GDM1 (cell line): ENCODE data around the gene A4GALT.

Source experiments
- DNase-seq: peaks from one replicate; lab custom pipeline; 2025; lab: John Stamatoyannopoulos, UW

The A4GALT gene

DNA sequence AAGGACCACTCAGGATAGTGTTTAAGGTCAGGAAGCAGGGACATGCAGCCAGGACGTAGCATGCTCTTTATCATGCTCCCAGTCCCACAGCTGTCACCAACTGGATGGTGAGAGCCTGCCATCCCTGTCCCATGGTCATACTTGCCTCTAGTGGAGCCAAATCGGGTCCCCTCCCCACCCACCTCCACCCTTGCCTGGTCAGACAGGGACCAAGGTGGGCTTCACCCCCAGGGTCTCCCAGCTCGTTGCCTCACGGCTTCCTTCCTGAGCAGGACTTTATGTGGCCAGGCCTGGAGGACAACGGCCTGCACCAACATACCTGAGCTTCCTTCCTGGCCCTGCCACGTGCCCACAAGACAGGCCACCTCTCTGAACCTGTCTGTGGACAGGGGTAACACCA lies 19.8 kb downstream of the A4GALT start:
- DNase-seq = no peak

DNA sequence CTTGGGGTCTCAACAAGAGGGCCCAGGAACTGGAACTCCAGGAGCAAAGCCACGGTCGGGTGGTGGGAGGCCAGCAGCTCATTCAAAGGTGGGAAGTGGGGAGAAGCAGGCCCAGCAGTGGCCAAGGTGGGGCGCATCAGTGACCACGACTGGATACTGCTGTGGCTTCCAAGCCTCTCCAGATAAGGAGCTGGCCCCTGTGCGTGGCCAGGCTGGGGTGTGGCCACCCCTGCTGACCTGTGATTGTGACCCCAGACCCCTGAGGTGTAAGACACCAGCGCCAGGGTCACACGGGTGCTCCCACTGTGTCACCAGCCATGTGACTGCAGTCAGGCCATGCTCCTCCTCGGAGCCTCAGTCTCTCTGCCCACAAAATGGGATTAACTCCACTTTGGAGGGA lies 20.3 kb downstream of the A4GALT start:
- no peak for DNase-seq

DNA sequence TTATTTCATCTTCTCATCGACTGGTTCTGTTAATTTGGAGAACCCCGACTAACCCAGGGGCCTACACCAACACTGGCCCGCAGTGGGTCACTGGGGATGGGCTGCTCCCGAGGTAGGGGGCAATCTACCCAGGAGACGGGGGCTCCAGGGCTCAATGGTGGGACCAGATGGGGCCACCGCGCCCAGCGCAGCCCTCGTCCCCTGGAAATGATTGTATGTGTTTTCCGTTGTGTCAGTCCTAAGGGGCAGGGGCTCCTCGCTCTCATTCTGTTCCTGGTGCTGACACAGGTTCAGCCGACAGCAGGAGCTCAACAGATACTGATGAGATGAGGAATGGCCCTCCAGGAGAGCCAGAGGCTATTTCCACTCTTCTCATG lies 20.7 kb downstream of the A4GALT start:
- DNase-seq = no peak

DNA sequence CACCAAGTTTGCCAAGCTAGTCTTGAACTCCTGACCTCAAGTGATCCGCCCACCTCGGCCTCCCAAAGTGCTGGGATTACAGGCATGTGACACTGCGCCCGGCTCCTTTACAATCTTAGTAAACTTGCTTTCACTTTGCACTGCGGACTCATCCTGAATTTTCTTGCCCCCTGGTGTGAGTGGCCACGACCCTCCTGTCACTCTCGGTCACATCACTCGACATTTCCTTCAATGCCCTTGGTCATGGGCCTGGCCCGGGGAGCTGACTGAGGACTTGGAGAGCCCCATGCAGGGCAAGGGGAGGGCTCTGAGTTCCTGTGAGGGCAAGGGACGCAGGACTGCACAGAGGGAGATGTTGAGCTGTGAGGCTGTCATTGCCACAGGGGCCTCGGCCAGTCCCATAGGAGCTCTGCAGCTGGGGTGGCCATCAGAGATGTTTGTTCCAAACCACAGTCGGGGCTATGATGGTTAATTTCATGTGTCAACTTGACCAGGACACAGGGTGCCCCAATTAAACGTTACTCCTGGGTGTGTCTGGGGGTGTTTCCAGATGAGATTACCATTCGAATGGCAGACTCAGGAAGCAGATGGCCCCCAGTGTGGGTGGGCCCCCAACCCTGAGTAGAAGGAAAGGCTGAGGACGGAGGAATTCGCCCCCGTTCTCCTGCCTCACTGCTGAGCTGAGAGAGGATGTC lies 21.2 kb downstream of the A4GALT start:
- no peak for DNase-seq

DNA sequence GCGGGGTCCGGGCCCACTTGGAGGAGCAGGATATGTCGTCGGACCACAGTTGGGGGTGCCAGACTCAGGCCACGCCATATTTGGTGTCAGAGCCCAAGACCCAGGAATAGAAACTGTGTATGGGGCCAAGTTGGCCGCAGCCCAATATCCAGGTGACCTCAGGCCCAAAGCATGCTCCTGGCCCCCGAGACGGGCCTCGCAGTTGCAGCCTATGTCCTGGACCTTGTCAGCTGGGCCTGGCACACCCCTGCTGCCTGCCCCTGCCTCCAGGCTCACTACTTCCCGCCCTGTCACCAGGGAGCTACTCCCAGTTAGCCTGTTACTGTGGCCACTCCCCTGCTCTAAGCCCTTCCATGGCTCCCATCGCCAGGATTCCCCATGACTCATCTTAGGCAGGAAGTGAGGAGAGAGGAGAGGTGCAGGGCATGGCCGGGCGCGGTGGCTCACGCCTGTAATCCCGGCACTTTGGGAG lies 23.1 kb downstream of the A4GALT start:
- no peak for DNase-seq

DNA sequence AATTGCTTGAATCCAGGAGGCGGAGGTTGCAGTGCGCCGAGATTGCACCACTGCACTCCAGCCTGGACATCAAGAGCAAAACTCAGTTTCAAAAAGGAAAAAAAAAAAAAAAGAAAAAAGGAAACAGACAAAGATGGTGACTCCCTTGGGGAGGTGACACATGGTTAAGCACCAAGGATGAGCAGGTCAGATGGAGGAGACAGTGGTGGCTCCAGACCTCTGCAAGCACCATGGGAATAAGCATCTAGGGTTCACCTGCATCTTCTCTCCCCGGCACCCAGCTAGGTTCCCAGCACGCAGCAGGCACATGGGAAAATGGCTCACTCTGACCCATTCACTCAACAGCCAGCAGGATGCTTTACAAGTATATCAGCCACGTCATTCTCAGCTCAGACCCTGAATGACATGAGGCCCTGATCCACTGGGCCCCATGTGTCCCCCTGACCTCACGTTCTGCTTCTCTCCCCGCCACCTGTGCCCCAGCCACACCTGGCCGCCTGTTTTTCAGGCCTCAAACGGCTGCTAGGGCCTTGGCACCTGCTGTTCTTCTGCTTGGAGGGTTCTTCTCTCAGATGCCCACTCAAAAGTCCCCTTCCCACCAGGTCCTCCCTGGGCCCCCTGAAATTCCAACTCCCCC lies 24.2 kb downstream of the A4GALT start:
- DNase-seq = no peak

DNA sequence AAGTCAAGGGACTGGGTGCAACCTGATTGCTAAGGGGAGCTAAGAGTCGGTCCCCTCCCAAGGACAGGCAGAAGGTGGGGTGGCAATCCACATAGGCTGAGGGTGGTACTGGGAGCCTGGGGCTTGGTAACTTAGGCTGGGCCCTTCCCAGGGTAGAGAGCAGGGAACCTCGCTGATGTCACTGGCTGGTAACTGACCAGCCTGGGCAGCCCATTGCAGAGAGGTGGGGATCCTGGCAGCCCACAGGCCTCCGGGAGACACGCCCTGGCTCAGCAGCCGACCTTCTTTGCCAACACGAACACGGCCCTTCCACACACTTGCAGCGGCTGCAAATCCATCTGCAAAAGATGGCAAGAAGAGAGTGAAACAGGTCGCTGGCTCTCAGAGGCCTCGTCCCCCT lies 25.4 kb downstream of the A4GALT start:
- DNase-seq = no peak

DNA sequence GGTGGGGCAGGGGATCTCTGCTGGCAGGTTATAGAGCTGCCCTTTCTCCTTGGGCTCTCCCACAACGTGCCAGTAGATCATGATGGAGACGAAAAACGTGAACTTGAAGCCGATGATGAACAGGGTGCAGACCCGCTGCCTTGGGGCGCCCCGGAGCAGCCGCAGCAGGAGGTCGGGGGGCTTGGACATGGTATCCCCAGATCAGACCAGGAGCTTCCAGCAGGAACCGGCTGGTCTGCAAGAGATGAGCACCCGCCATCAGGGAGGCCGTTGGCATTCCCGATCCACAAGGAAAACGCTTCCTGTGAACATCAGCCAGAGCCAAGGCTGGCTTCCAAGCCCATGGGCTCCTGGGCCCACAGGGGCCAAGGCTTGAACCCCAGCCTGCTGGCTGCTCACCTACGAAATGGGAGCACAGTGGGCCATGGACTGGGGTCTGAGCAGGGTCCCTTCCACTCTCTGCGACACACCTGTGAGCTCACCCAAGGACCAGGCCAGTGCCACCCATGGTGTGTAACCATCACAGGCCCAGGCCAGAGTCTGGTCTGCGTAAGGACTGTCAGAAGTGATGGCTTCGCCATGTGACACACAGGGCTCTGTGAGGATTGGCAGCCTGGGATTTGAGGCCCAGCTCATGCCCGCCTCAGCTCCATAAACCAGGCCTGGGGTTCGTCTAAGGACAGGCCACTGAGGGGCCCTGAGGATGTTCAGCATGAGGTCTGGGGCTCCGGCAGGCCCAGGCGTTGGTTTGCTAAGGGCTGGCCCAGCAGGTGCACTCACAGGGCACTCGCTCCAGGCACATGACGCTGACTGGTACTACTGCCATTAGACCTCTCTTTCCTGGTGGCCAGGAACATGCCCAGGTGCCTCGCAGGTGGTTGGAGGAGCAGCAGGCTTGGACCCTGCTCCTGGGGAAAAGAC lies 26.6 kb downstream of the A4GALT start:
- DNase-seq = no peak

DNA sequence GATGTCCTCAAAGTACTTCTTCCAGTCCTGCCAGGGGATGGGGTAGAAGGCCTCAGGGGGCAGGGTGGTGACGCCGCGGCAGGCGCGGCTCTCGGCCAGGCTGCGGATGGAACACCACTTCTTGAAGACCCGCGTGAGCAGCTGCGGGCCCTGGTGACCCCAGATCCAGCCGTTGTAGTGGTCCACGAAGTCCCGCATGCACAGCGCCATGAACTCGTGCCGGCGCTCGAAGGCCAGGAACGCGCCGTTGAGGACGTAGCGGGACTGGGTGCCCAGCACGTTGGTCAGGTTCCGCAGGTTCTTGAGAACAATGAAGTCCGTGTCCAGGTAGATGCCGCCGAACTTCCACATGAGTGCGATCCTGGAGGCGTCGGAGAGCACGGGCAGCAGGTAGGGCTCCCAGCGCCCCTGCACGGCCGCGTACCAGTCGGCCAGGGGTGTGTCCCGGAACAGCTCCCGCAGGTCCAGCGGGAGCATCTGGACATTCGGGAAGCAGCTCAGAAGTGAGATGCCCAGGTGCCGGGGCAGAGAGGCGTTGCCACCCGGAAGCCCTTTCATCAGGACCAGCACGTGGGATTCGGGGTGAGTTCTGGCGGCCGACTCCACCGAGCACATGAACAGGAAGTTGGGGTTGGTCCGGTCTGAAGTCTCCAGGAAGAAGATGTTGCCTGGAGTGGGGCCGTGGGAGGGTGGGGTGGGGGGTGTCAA lies 27.5 kb downstream of the A4GALT start:
- no peak for DNase-seq

DNA sequence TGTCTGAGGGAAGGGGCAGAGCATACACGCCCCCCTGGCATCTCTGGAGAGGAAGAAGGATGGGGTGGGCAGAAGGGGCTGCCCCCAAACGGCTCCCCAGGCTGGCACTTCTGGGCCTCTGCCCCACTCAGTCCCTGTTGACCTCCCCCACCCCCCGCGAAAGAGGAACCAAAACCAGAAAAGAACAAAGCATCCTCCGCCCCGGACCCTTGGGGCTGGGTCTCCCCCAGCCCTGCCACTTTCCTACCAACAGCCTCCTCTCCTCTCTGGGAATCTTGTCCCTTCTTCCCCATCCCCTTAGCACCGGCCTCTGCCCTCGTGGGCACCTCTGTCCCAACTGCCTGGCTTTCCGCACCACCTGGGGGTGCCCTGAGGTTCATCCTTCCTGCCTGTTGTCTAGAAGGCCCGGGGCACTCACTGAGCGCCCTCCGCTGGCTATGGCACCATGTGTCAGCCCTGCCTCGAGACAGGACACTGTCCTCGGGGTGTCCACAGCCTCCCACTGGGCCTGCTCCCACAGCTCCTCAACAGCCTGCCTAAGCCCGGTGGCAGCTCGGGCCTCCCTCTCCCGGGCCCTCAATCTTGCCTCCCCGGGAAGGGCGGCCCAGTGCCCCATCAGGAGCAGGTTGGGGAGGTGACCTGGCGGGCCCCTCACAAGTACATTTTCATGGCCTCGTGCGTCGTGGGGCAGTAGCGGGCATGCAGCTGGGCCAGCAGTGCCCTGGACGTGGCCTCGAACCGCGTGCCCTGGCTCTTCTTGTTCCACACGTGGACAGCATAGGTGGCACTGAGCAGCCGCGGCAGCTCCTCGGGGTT lies 28.2 kb downstream of the A4GALT start:
- no peak for DNase-seq

DNA sequence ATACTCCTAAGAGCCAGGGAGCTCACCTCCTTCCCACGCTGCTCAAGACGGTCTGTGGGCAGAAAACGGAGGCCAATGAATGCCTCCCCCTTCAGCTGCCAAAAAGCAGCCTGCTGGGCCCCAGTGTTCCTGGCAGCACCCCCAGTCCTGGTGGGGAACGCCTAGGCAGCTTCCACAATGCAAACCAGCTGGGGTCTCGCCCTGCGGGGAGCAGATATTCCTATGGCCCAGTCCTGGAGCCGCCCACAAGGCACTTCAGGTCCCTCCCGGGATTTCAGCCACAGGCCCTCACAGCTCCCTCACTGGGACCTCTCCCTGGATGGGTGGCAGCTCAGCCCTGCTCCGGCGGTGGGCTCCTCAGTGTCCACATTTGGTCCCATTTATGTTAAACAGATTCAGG lies 29.2 kb downstream of the A4GALT start:
- no peak for DNase-seq

DNA sequence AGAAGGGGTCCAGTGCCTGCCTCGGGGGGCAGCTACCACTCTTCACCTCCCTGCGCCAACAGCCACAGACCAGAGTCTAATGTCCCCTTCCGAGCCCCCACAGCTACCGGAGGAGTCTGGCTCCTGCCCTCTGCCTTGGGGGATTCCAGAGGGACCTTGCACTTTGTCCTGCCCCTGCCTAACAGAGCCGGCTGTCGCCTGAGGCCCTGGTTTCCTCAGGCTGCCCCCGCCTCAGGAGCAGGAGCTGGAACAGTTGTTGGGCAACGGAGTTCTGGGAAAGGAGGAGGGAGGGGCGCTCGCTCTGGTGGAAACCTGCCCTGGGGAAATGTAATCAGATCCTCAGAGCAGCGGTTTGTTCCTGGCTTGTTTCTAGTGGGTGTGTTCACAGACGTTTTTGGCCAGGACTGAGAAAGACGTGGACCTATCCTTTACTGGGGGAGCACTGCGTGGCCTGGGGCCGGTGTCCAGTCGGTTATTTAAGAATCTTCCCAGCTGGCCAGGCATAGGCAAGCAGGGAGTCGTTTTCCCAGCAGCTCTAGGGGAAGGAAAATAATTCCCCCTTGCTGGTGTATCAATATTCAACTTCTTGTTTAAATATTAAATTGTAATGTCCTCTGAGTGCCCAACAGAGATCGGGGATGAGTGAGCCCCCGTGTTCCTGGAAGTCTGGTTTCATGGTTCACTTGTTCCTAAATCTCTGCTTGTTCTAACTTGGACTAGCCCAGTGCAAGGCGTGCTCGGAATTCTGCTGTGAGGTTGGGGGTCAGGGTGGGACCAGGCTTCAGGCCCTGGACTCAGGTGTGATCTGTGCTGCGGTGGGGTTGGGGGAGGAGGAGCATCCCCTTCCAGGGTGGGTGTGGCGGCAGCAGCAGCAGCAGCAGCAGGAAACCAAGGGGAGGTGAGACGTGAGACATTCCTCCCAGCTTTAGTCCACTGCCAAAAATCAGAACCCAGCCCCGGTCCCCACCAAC lies 32.1 kb downstream of the A4GALT start:
- no peak for DNase-seq

DNA sequence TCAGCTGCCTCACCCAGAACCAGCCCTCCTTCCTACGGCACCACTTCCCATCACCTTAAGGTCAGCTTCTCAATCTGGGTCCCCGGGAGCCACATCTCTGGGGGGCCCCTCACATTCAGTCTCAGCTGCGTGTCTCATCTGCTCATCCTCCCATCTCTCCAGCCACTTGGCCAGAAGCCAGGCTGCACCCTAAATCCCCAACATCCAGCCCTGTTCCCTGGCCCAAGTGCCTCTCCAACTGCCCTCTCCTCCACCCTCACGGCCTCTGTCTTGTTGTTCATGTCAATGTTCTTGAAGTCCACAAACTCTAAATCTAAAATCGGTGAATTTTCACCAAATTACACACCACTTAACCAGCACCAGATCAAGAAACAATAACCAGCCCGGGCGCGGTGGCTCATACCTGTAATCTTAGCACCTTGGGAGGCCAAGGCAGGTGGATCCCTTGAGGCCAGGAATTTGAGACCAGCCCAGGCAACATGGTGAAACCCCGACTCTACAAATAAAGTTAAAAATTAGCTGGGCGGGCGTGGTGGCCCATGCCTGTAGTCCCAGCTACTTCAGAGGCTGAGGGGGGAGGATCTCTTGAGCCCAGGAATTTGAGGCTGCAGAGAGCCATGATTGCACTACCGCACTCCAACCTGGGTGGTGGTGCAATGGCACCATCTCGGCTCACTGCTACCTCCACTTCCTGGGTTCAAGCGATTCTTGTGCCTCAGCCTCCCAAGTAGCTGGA lies 33.7 kb downstream of the A4GALT start:
- no peak for DNase-seq

DNA sequence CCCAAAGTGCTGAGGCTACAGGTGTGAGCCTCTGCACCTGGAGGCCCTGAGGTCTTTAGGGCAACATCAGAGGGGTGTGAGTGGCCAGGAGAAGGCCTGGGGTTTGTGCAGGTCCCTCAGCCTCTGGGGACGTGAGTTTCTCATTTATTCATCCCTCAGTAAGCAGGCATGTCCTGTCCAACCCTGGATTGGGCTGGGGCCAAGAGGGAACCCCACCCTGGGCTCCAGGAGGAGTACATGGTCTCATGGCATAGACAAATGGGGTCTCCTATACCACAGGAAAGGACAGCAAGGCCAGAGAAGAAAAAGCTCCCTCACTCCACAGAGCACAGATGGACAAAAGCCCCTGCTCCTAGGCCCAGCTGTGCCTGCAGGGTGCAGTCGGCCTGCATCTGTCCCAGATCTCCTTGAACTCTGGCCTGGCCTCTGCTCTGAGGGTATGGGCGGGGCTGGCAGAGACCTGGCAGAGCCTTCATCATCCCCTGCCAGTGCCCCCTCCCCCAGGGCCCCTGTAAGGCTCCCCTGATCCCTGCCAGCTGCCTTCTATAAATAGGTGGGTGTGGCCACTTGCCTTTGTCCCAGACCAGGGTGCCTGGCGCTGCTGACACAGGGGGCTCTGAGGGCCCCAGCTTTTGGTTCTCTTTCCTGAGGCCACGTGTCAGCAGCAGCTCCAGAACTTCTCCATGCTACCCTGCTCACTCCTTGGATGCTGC lies 34.6 kb downstream of the A4GALT start:
- DNase-seq = no peak

DNA sequence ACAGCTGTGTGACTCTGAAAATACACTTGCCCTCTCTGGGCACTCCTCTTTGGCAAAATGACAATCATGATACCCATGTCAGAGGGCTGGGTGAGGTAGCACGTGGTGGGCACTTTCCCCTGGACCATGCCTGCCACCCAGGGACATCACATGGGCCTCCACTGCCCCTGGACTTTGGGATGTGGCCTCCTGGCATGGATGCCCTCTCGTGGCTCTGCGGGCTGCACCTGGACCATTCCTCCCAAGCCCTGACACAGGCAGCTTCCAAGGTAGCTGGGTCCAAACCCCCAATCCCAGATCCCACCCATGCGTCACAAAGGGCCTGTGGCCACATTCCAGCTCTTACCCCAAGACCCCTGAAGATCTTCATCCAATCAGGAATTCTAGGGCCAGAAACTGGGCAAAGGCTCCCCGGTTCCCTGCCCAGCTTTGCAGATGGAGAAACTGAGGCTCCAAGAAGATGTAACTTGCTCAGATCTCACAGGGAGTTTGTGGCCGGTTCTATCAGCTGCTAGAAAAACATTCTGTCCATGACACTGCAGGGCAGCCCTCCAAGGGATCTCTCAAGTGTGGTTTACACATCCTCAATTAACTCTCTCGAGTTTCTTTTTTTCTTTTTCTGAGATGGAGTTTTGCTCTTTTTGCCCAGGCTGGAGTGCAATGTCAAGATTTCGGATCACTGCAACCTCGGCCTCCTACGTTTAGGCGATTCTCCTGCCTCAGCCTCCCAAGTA lies 36.0 kb downstream of the A4GALT start:
- no peak for DNase-seq

DNA sequence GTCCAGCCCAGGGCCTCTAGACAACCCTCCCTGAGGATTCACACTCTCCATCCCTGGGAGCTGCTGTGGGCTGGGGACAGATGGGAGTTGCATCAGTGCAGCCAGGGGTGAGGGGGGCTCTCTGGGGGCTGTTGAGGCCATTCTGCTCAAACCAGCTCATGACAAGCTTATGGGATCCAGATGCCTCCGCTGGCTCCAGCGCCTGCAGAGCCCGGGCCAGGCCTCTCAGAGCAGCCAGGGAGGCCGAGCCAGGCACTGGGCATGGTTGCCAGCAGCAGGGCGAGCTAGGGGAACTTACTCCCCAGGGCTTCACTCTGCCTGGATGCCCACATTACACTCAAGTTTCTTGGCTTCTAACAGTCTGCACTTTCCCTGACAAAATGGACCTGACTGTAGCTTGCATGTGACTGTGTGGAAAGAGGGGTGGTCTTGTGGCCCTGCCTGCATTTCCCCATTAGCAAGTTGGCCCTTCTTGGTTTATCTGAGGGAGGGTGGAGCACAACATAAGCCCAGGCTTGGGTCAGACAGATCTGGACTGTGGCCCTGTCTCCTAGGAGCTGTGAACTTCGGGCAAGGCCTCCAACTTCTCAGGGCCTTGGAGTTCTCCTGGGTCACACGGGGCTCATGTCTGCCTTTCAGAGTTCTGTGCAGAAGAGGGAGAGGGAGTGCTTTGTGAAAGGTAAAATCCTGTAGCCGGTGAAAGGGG lies 36.9 kb downstream of the A4GALT start:
- DNase-seq = no peak

DNA sequence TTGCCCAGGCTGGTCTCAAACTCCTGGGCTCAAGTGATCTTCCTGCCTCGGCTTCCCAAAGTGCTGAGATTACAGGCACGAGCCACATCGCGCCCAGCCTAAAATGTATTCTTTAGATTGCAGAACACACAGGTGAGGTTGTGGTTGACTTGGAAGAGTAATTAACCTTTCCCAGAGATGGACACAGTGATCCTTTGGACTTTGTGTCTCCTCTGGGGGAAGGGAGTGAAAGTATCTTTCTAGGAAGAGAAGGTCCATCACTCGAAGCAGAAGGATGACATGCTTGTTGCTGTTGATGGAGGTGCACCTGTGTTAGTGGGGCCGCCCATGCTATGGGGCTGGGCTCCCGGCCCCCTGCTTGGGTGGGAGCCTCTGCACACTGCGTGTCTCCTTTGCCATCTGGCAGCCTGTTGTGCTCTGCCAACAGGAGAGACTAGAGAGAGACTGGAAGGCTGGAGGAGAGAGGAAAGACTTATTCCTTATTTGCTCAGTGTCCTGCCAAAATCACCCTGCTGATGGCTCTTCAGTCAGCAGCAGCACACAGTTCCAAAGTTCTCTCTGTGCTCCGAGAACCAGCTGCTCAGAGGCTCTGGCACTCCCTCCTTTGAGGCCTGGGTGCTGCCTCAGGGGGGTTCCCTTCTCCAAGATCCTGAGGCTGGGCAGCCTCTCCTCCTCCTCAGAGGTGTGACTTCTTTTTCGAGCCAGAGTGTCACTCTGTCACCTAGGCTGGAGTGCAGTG lies 38.4 kb downstream of the A4GALT start:
- no peak for DNase-seq
